H1 (cell line): ENCODE results near the gene SVIL. TPM values are rescaled to one million over a fixed set of nuclear protein-coding genes. Genes with fewer than 3 reads are reported as not detected.

Source experiments
- CTCF ChIA-PET: fragments of 300-600 bp; sonication (Branson Sonifier 250); formaldehyde crosslinking; loops from one replicate; lab custom pipeline; 2021; ENCODE audit not compliant: partially characterized antibody; lab: Charles Lee
- POLR2A ChIA-PET: fragments of 300-600 bp; sonication (Branson Sonifier 250); formaldehyde crosslinking; loops from one replicate; lab custom pipeline; 2021; ENCODE audit warnings: inconsistent platforms; ENCODE audit not compliant: partially characterized antibody; lab: Charles Lee
- DNase-seq, 2 experiments: peaks; one replicate each; pipeline versions ENCODE4 v3.0.0 to v3.0.0-alpha.2; 2010 to 2022; ENCODE audit warnings: low spot score in 2 of 2, low read depth in 1 of 2, mixed read lengths in 1 of 2
- FAIRE-seq: peaks from 2 replicates; lab custom pipeline; 2011; peaks lifted over from hg19 to GRCh38; lab: Jason Lieb, UNC
- H2AFZ ChIP-seq: 2 replicates; pipeline ENCODE4 v1.8.1; 2012; ENCODE audit warnings: low read length, inconsistent platforms
- H2AK5ac ChIP-seq: 2 replicates; pipeline ENCODE4 v1.6.1; 2013; ENCODE audit warnings: low read depth, low read length
- H2BK120ac ChIP-seq: replicated peaks from 2 replicates; pipeline ENCODE3; 2013; ENCODE audit warnings: low read depth, low read length, inconsistent platforms
- H2BK12ac ChIP-seq: 2 replicates; pipeline ENCODE4 v1.6.1; 2013; ENCODE audit warnings: low read depth, low read length
- H2BK15ac ChIP-seq: 2 replicates; pipeline ENCODE4 v1.6.1; 2013; ENCODE audit warnings: low read length
- H2BK20ac ChIP-seq: 2 replicates; pipeline ENCODE4 v1.6.1; 2013; ENCODE audit warnings: low read length
- H2BK5ac ChIP-seq: 2 replicates; pipeline ENCODE4 v1.6.1; 2013; ENCODE audit warnings: low read depth, low read length
- H3K14ac ChIP-seq: 2 replicates; pipeline ENCODE4 v1.6.1; 2013; ENCODE audit warnings: inconsistent platforms; ENCODE audit not compliant: insufficient read length
- H3K18ac ChIP-seq: 2 replicates; pipeline ENCODE4 v1.6.1; 2013; ENCODE audit warnings: low read length; ENCODE audit errors: extremely low read depth
- H3K23ac ChIP-seq: 2 replicates; pipeline ENCODE4 v1.6.1; 2013; ENCODE audit warnings: inconsistent platforms; ENCODE audit not compliant: insufficient read length
- H3K23me2 ChIP-seq: 2 replicates; pipeline ENCODE4 v1.6.1; 2013; ENCODE audit warnings: low read depth, low read length
- H3K27ac ChIP-seq: 2 replicates; pipeline ENCODE4 v1.6.1; 2011; ENCODE audit warnings: low read depth, low read length, inconsistent platforms
- H3K27me3 ChIP-seq, 4 experiments: replicated peaks in 1 of 4; 1 replicate in 1 of 4; 2 replicates in 3 of 4; pipeline versions ENCODE4 v1.6.1 to v1.8.1; 2011 to 2013; ENCODE audit warnings: low read length in 3 of 4, mild to moderate bottlenecking in 3 of 4, inconsistent platforms in 2 of 4, mixed read lengths in 2 of 4, moderate library complexity in 1 of 4; ENCODE audit not compliant: control insufficient read depth in 3 of 4, insufficient read depth in 3 of 4; ENCODE audit errors: extremely low read depth in 1 of 4
- H3K36me3 ChIP-seq, 4 experiments: 2 replicates each; pipeline versions ENCODE4 v1.6.1 to v1.8.1; 2011 to 2013; ENCODE audit warnings: mild to moderate bottlenecking in 4 of 4, low read length in 3 of 4, moderate library complexity in 2 of 4, control low read depth in 1 of 4, inconsistent platforms in 1 of 4; ENCODE audit not compliant: insufficient read depth in 4 of 4, control insufficient read depth in 2 of 4
- H3K4ac ChIP-seq: replicated peaks from 2 replicates; pipeline ENCODE3; 2013; ENCODE audit warnings: low read length, low read depth, mixed read lengths, inconsistent platforms; ENCODE audit not compliant: insufficient read length
- H3K4me1 ChIP-seq, 4 experiments: replicated peaks in 1 of 4; 1 replicate in 1 of 4; 2 replicates in 3 of 4; pipeline versions ENCODE4 v1.6.1 to v1.8.1; 2011 to 2013; ENCODE audit warnings: low read length in 3 of 4, inconsistent platforms in 2 of 4, mixed read lengths in 1 of 4; ENCODE audit not compliant: insufficient read depth in 4 of 4, control insufficient read depth in 3 of 4
- H3K4me2 ChIP-seq, 2 experiments: 2 replicates each; pipeline versions ENCODE4 v1.6.1 to v1.8.1; 2011 to 2013; ENCODE audit warnings: low read depth in 2 of 2, low read length in 2 of 2, control low read depth in 1 of 2, inconsistent platforms in 1 of 2, mild to moderate bottlenecking in 1 of 2; ENCODE audit not compliant: insufficient read depth in 1 of 2
- H3K4me3 ChIP-seq, 4 experiments: fragments of 200-600, 300-600 bp in 1 of 4; sonication (generic), shearing (Covaris generic), sonication (Bioruptor Twin) in 1 of 4; 2 replicates each; pipeline versions ENCODE4 v1.5.1 to v1.8.1; 2011 to 2016; ENCODE audit warnings: low read length in 4 of 4, low read depth in 3 of 4, control low read depth in 2 of 4, inconsistent platforms in 2 of 4, mild to moderate bottlenecking in 2 of 4, mixed read lengths in 1 of 4, moderate library complexity in 1 of 4; ENCODE audit not compliant: insufficient read depth in 2 of 4; ENCODE audit errors: extremely low read depth in 1 of 4
- H3K56ac ChIP-seq: replicated peaks from 2 replicates; pipeline ENCODE3; 2013; ENCODE audit warnings: low read depth, mild to moderate bottlenecking, mixed read lengths, low read length, inconsistent platforms; ENCODE audit not compliant: insufficient read length
- H3K79me1 ChIP-seq: 2 replicates; pipeline ENCODE4 v1.6.1; 2013; ENCODE audit warnings: low read depth, low read length, control low read depth
- H3K79me2 ChIP-seq, 2 experiments: 2 replicates each; pipeline versions ENCODE4 v1.6.1 to v1.8.1; 2012 to 2013; ENCODE audit warnings: low read length in 2 of 2, mild to moderate bottlenecking in 2 of 2, inconsistent platforms in 1 of 2; ENCODE audit not compliant: insufficient read depth in 2 of 2, control insufficient read depth in 1 of 2
- H3K9ac ChIP-seq, 4 experiments: replicated peaks in 1 of 4; 1 replicate in 1 of 4; 2 replicates in 3 of 4; pipeline versions ENCODE4 v1.6.1 to v1.8.1; 2011 to 2013; ENCODE audit warnings: low read depth in 3 of 4, low read length in 3 of 4, control low read depth in 2 of 4, mild to moderate bottlenecking in 2 of 4, moderate library complexity in 2 of 4, inconsistent platforms in 1 of 4; ENCODE audit errors: extremely low read depth in 1 of 4
- H3K9me3 ChIP-seq, 2 experiments: 2 replicates each; pipeline versions ENCODE4 v1.6.1 to v1.8.1; 2012 to 2013; ENCODE audit warnings: mild to moderate bottlenecking in 2 of 2, moderate library complexity in 2 of 2, control low read depth in 1 of 2, inconsistent platforms in 1 of 2, low read depth in 1 of 2, low read length in 1 of 2, mixed read lengths in 1 of 2; ENCODE audit not compliant: insufficient read depth in 2 of 2
- H4K20me1 ChIP-seq, 2 experiments: replicated peaks in 1 of 2; 2 replicates each; pipeline versions ENCODE3 to v1.8.1; 2011 to 2013; ENCODE audit warnings: inconsistent platforms in 2 of 2, low read length in 2 of 2, mild to moderate bottlenecking in 1 of 2; ENCODE audit not compliant: insufficient read depth in 2 of 2, control insufficient read depth in 1 of 2
- H4K5ac ChIP-seq: 2 replicates; pipeline ENCODE4 v1.6.1; 2013; ENCODE audit warnings: low read length, low read depth, mixed read lengths, inconsistent platforms; ENCODE audit not compliant: insufficient read length
- H4K8ac ChIP-seq: 2 replicates; pipeline ENCODE4 v1.8.0; 2013; ENCODE audit warnings: mild to moderate bottlenecking, moderate library complexity, low read length, inconsistent platforms; ENCODE audit not compliant: insufficient read depth; ENCODE audit errors: extremely low read depth
- H4K91ac ChIP-seq: replicated peaks from 2 replicates; pipeline ENCODE3; 2013; ENCODE audit warnings: low read length, mixed read lengths, inconsistent platforms; ENCODE audit not compliant: insufficient read length
- ASH2L ChIP-seq: fragments of 200-600, 300-600 bp; sonication (generic); IDR thresholded peaks from one replicate; pipeline ENCODE4 v1.7.1; 2017; ENCODE audit warnings: low read length
- BCL11A ChIP-seq, 2 experiments: IDR thresholded peaks; one replicate each; pipeline ENCODE4 v1.6.1; 2011; ENCODE audit warnings: low read depth in 2 of 2, low read length in 2 of 2, mild to moderate bottlenecking in 2 of 2
- CBX5 ChIP-seq: fragments of 300-800, 300-1000 bp; sonication (generic); IDR thresholded peaks from 2 replicates; pipeline ENCODE4 v1.7.1; 2016; ENCODE audit warnings: antibody characterized with exemption, low read length, low read depth
- CBX8 ChIP-seq: fragments of 300-800, 300-1000 bp; sonication (generic); IDR thresholded peaks from 2 replicates; pipeline ENCODE4 v1.7.1; 2016; ENCODE audit warnings: low read depth, low read length, borderline replicate concordance
- GABPA ChIP-seq: IDR thresholded peaks from 2 replicates; pipeline ENCODE4 v1.6.1; 2011; ENCODE audit warnings: mild to moderate bottlenecking, low read length, moderate library complexity, borderline replicate concordance; ENCODE audit not compliant: insufficient read depth
- RBBP5 ChIP-seq: IDR thresholded peaks from 2 replicates; pipeline ENCODE4 v1.7.1; 2012; ENCODE audit warnings: low read depth, mild to moderate bottlenecking, inconsistent platforms, low read length, moderate library complexity, borderline replicate concordance
- SIN3A ChIP-seq, 2 experiments: IDR thresholded peaks in 1 of 2; conservative IDR thresholded peaks in 1 of 2; 2 replicates each; pipeline ENCODE4 v1.6.1; 2011 to 2012; ENCODE audit warnings: low read length in 2 of 2, improper control_type of control experiment in 1 of 2, low read depth in 1 of 2, mild to moderate bottlenecking in 1 of 2
- SP1 ChIP-seq: IDR thresholded peaks from 2 replicates; pipeline ENCODE4 v1.6.1; 2011; ENCODE audit warnings: low read depth, low read length
- TCF12 ChIP-seq: IDR thresholded peaks from 2 replicates; pipeline ENCODE4 v1.6.1; 2011; ENCODE audit warnings: low read depth, mild to moderate bottlenecking, low read length
- WGBS, 2 experiments: shearing (Covaris generic) in 1 of 2; methylation state at CpG; one replicate each; pipeline versions ENCODE4 v1.1.6 to v1.1.7; 2013 to 2015; ENCODE audit warnings: low lambda C conversion rate in 2 of 2, mixed read lengths in 2 of 2, inconsistent platforms in 1 of 2, low coverage in 1 of 2, missing lambda C conversion rate in 1 of 2; ENCODE audit not compliant: insufficient replicate concordance in 2 of 2, insufficient coverage in 1 of 2, insufficient read length in 1 of 2; ENCODE audit errors: extremely low coverage in 1 of 2, missing lambda C conversion rate in 1 of 2; 5-methylcytosine and 5-hydroxymethylcytosine counted together
- polyA plus RNA-seq, 7 experiments: library from polyadenylated mRNA; depleted of rRNA in 3 of 7; stranded (reverse) in 5 of 7; unstranded in 2 of 7; fragments of >200 nt in 5 of 7; fragments of 200-250 nt in 2 of 7; gene quantifications; 1 replicate in 5 of 7; 2 replicates in 1 of 7; 4 replicates in 1 of 7; pipeline versions ENCODE4 v1.2.1 to v1.2.3, GENCODE V29; 2011 to 2013; ENCODE audit warnings: missing spikeins in 2 of 7, mixed read lengths in 2 of 7
- total RNA-seq: library from RNA; stranded (reverse); fragmentation: NEBNext Ultra II Directional; extraction: Animal tissue kit (Norgen Biotek cat#: 25700); gene quantifications from 2 replicates; pipeline ENCODE4 v1.2.1, GENCODE V29; 2021
- TF ChIP-seq, protein P1 (sequence below): IDR thresholded peaks from 2 replicates; pipeline ENCODE4 v1.6.1; 2011; ENCODE audit warnings: low read length, improper control_type of control experiment

SVIL gene
- total and polyA plus RNA-seq, 2 of the 8 experiments (the other 6 are each of a cell fraction or from before 2014, with no cell fraction given): 4.7 to 15.4 TPM

DNA sequence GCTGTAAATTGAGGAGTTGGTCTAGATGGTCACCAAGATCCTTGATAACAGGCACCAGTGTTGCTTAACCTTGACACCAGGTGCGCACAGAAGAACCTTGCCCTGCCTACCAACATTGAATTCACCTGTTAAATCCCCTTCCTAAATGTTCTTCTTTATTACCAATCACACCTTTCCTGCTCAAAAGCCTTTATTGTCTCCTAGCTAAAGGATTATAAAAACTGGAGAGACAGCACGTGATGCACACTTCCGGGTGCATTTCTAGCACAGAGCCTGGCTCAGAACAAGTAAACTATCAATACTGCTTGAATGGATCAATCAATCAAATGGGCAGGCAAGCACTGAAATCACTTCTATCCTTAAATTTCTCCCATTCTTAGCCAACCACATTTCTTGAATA lies 56.3 kb downstream of the SVIL start:
- no peak overlapping the region for H3K4me2 ChIP-seq
- no peak for FAIRE-seq
- H3K36me3 ChIP-seq: no peaks in the 10 kb centered on the region
- no peaks in the 10 kb centered on the region for H4K20me1 ChIP-seq
- H3K4me1 ChIP-seq: peaks cover 0 to 3% (median 0%) of the 10 kb centered on the region in 4 experiments; a peak in 4 of 7 replicates
- H2BK15ac ChIP-seq: no peak overlapping the region
- H3K9ac ChIP-seq: no peak overlapping the region
- H3K23me2 ChIP-seq: no peaks in the 10 kb centered on the region
- H2BK20ac ChIP-seq: no peak overlapping the region
- POLR2A ChIA-PET: no interaction called here
- H3K9me3 ChIP-seq: no peaks in the 10 kb centered on the region
- no peak overlapping the region for H3K4ac ChIP-seq
- no peak for TF ChIP-seq ASH2L
- no peak for TF ChIP-seq SIN3A (conservative IDR thresholded peaks at IDR 0.05 in 1 of 2, IDR thresholded peaks at IDR 0.05 in 1 of 2; ENCODE audit: low read depth in 1 of 2, low read length in 2 of 2)
- no peak for TF ChIP-seq RBBP5
- TF ChIP-seq, protein P1, sequence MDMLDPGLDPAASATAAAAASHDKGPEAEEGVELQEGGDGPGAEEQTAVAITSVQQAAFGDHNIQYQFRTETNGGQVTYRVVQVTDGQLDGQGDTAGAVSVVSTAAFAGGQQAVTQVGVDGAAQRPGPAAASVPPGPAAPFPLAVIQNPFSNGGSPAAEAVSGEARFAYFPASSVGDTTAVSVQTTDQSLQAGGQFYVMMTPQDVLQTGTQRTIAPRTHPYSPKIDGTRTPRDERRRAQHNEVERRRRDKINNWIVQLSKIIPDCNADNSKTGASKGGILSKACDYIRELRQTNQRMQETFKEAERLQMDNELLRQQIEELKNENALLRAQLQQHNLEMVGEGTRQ: no peak
- no peak for TF ChIP-seq TCF12
- no peak for TF ChIP-seq SP1
- no peak for TF ChIP-seq CBX5
- no peak for TF ChIP-seq BCL11A (IDR thresholded peaks at IDR 0.05; ENCODE audit: low read depth in 2 of 2, low read length in 2 of 2)
- no peak for TF ChIP-seq GABPA
- no peak for TF ChIP-seq CBX8
- H3K23ac ChIP-seq: no peak overlapping the region
- 90% methylated on average over 3 of the region's 3 CpGs; no CpG with 5 or more reads in 1 of the 2 experiments for WGBS, 2 experiments
- H3K27ac ChIP-seq: no peak overlapping the region
- H4K8ac ChIP-seq: no peak overlapping the region
- no peak overlapping the region for H2BK5ac ChIP-seq
- no peaks in the 10 kb centered on the region for H3K79me1 ChIP-seq
- H2BK120ac ChIP-seq: no peak overlapping the region
- peak overlapping the region; percentile 66 for H4K91ac ChIP-seq
- H3K18ac ChIP-seq: no peak overlapping the region
- no peak overlapping the region for H3K4me3 ChIP-seq
- H3K79me2 ChIP-seq: no peaks in the 10 kb centered on the region
- no peak overlapping the region for H4K5ac ChIP-seq
- H2BK12ac ChIP-seq: no peak overlapping the region
- H3K27me3 ChIP-seq: no peaks in the 10 kb centered on the region
- H2AFZ ChIP-seq: no peak overlapping the region
- DNase-seq: no peak
- H2AK5ac ChIP-seq: no peak overlapping the region
- H3K56ac ChIP-seq: no peak overlapping the region
- no peak overlapping the region for H3K14ac ChIP-seq
- CTCF ChIA-PET: interaction anchor here (1.1 to 1.4 kb wide), 3 partner anchors 9 to 88 kb away, joined by 3 to 4 read pairs (median 3); no protein-coding TSS in a partner anchor
